GM18526 (cell line): ENCODE measurements around the gene TMEM132E.

Experiments used
- POLR2A ChIP-seq: IDR thresholded peaks from 3 replicates; pipeline ENCODE4 v1.6.1; 2011; ENCODE audit not compliant: insufficient read length; ENCODE audit errors: extremely low read depth

The TMEM132E gene

GRCh38 chr17:34579017-34579946 is at the start of gene TMEM132E:
Gene TMEM132E, plus strand, starts transcription at chr17:34579582. Its CDS starts 1,495 bp downstream, at chr17:34581077.
- no peak for TF ChIP-seq POLR2A

GRCh38 chr17:34530918-34531317 is 48.5 kb upstream of the TMEM132E start:
- TF ChIP-seq POLR2A, result no peak

GRCh38 chr17:34532281-34533065 is 46.9 kb upstream of the TMEM132E start:
- no peak for TF ChIP-seq POLR2A

GRCh38 chr17:34533806-34534527 is 45.4 kb upstream of the TMEM132E start:
- TF ChIP-seq POLR2A, result no peak

- no peak for TF ChIP-seq POLR2A
Measured at GRCh38 chr17:34537445-34537844, 41.9 kb upstream of the TMEM132E start.

- no peak for TF ChIP-seq POLR2A
Measured at GRCh38 chr17:34539881-34540280, 39.5 kb upstream of the TMEM132E start.

GRCh38 chr17:34542700-34543336 is 36.6 kb upstream of the TMEM132E start:
- TF ChIP-seq POLR2A, result no peak

GRCh38 chr17:34547453-34548063 is 31.8 kb upstream of the TMEM132E start:
- TF ChIP-seq POLR2A, result no peak

GRCh38 chr17:34549966-34550365 is 29.4 kb upstream of the TMEM132E start:
- TF ChIP-seq POLR2A, result no peak

GRCh38 chr17:34553907-34554306 is 25.5 kb upstream of the TMEM132E start:
- no peak for TF ChIP-seq POLR2A

GRCh38 chr17:34556384-34556783 is 23.0 kb upstream of the TMEM132E start:
- no peak for TF ChIP-seq POLR2A

- TF ChIP-seq POLR2A, result no peak
Measured at GRCh38 chr17:34556931-34557330, 22.5 kb upstream of the TMEM132E start.

GRCh38 chr17:34561328-34561727 is 18.1 kb upstream of the TMEM132E start:
- TF ChIP-seq POLR2A, result no peak

- no peak for TF ChIP-seq POLR2A
Measured at GRCh38 chr17:34562387-34562786, 17.0 kb upstream of the TMEM132E start.
